ENCODE results near the gene SLC4A1.
"Not testable (repeated sequence)": the region's sequence is repeated elsewhere in the genome, so short reads cannot be mapped to it uniquely, and the experiment has no call there.

The SLC4A1 gene

DNA sequence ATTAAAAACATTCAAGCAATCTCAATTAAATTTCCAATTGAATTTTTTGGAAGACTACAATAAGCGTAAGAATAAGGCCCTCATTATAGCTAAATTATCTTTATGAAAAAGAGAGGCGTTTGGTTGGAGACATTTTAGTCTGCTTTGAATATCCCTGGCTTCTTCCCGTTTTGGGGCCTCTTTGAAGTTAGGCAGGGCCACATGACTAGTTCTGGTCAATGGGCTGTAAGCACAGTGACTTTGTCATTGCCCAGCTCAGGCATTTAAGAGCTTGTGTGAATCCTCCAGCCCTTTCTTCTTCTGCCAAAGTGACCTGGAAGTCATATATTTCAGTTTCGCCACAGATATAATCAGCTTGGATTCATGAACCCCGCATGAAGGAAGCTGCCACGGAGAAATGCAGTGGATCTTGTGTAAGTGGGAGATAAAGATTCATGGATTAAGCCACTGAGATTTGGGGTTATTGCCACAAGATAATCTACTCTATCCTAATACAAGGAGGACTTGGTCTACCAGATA, 26.8 kb downstream of the SLC4A1 start:
- no peak for DNase-seq (ENCODE audit: low spot score)
- TF ChIP-seq CTCF (IDR thresholded peaks at IDR 0.05; ENCODE audit: extremely low read depth, missing control alignments) = no peak

DNA sequence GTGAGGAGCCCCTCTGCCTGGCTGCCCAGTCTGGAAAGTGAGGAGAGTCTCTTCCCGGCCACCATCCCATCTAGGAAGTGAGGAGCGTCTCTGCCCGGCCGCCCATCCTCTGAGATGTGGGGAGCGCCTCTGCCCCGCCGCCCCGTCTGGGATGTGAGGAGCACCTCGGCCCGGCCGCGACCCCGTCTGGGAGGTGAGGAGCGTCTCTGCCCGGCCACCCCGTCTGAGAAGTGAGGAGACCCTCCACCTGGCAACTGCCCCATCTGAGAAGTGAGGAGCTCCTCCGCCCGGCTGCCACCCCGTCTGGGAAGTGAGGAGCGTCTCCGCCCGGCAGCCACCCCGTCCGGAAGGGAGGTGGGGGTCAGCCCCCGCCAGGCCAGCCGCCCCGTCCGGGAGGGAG, 30.0 kb downstream of the SLC4A1 start:
- DNase-seq (ENCODE audit: low spot score) = not testable (repeated sequence)

DNA sequence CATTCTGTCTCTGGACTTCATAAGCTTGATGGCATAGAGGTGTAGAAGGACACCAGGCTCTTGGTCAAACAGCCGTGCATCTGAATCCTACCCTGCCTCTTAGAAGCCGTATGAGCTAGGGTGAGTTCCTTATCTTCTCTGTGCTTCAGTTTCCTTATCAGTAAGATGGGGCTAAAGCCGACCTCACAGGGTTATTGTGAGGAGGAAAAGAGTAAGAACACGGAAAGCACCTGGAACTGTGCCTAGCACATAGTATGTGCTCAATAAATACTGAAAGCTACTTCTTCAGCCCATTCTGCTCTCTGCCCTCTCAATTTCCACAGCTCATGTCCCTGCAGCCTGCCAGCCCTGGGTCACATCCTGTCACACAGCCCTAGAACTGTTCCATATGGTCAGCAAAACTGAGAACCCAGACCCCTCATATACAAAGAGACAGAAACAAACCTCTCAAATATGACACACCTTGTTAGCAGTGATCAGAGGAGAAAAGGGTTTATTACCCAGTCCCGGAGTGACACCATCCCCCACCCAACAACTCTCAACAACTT, 31.4 kb downstream of the SLC4A1 start:
- no peak for DNase-seq (ENCODE audit: low spot score)

GRCh38 chr17:44235583-44235936, 32.4 kb downstream of the SLC4A1 start:
- no peak for DNase-seq (ENCODE audit: low spot score)
- no peak for TF ChIP-seq CTCF (IDR thresholded peaks at IDR 0.05; ENCODE audit: extremely low read depth, missing control alignments)

More for the DNA sequence above, 31.4 kb downstream of the SLC4A1 start:
- no peak for TF ChIP-seq CTCF (IDR thresholded peaks at IDR 0.05; ENCODE audit: extremely low read depth, missing control alignments)

DNA sequence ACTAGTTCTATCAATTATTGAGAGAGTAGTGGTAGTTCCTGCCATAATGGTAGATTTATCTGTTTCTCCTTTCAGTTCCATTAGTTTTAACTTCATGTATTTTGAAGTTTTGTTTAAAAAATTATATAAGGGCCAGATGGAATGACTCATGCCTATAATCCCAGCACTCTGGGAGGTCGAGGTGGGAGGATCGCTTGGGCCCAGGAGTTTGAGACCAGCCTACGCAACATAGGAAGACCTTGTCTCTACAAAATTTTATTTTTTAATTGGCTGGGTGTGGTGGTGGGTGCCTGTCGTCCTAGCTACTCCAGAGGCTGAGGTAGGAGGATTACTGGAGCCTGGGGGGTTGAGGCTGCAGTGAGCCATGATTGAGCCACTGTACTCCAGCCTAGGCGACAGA, 34.4 kb downstream of the SLC4A1 start:
- TF ChIP-seq CTCF (IDR thresholded peaks at IDR 0.05; ENCODE audit: extremely low read depth, missing control alignments) = no peak
- no peak for DNase-seq (ENCODE audit: low spot score)

- DNase-seq (ENCODE audit: low spot score) = no peak
- no peak for TF ChIP-seq CTCF (IDR thresholded peaks at IDR 0.05; ENCODE audit: extremely low read depth, missing control alignments)
These were observed 35.9 kb downstream of the SLC4A1 start for GRCh38 chr17:44232061-44232460.

DNA sequence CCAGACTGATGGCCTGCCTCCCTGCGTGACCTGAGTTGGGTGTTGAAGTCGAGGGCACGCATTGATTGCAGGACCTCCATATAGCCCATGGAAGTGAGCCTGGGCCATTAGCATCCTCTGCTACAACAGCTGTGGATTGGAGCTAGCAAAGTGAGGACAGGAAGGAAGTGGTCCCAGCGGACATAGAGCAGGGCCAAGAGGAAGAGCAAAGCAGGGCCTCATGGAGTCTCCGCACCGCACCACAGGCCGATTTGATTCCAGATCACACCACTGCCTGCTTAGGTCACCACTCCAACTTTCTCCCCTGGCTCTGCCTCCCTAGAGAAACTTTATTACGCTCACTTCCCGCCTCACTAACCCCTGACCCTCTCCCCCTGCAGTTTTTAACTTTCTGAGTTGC, 37.8 kb downstream of the SLC4A1 start:
- no peak for DNase-seq (ENCODE audit: low spot score)
- TF ChIP-seq CTCF (IDR thresholded peaks at IDR 0.05; ENCODE audit: extremely low read depth, missing control alignments) = no peak

- no peak for DNase-seq (ENCODE audit: low spot score)
These were observed 38.8 kb downstream of the SLC4A1 start for GRCh38 chr17:44229090-44229489.

More at GRCh38 chr17:44229090-44229489, 38.8 kb downstream of the SLC4A1 start:
- no peak for TF ChIP-seq CTCF (IDR thresholded peaks at IDR 0.05; ENCODE audit: extremely low read depth, missing control alignments)

All from GM20000 (cell line).